Measurements from ENCODE around the gene PADI4.

- no peak for TF ChIP-seq ATF2 (IDR thresholded peaks at IDR 0.05; ENCODE audit: low read length)
- TF ChIP-seq POLR2AphosphoS5 (IDR thresholded peaks at IDR 0.05; ENCODE audit: low read depth, low read length) = no peak
- no peak for TF ChIP-seq RAD21 (IDR thresholded peaks at IDR 0.05 in 1 of 2, conservative IDR thresholded peaks at IDR 0.05 in 1 of 2; ENCODE audit: low read depth in 2 of 2, low read length in 2 of 2)
- TF ChIP-seq POU5F1 (IDR thresholded peaks at IDR 0.05; ENCODE audit: low read depth, low read length) = no peak
- TF ChIP-seq ASH2L (IDR thresholded peaks at IDR 0.05; ENCODE audit: low read length) = no peak
These were observed 2.4 kb upstream of the PADI4 start for GRCh38 chr1:17305576-17306095.

Measured in H1 (cell line).